ENCODE results near the gene DDX1. TPM values are rescaled to one million over a fixed set of nuclear protein-coding genes. Genes with fewer than 3 reads are reported as not detected.

Gene DDX1
- total RNA-seq, 1 experiment from 2014 or later, result 89.4 TPM

- DNase-seq (ENCODE audit: low read depth), result no peak
These were observed 29.2 kb upstream of the DDX1 start for GRCh38 chr2:15562354-15563031.

GRCh38 chr2:15563227-15564100, 28.2 kb upstream of the DDX1 start:
- no peak for DNase-seq (ENCODE audit: low read depth)

- DNase-seq (ENCODE audit: low read depth), result no peak
These were observed 26.3 kb upstream of the DDX1 start for GRCh38 chr2:15565392-15565791.

- DNase-seq (ENCODE audit: low read depth), result no peak
These were observed 25.5 kb upstream of the DDX1 start for GRCh38 chr2:15565994-15566671.

- no peak for DNase-seq (ENCODE audit: low read depth)
These were observed 24.8 kb upstream of the DDX1 start for GRCh38 chr2:15566912-15567311.

- no peak for DNase-seq (ENCODE audit: low read depth)
These were observed 22.8 kb upstream of the DDX1 start for GRCh38 chr2:15568874-15569273.

GRCh38 chr2:15570104-15570503, 21.6 kb upstream of the DDX1 start:
- DNase-seq (ENCODE audit: low read depth), result no peak

GRCh38 chr2:15571729-15572128, 19.9 kb upstream of the DDX1 start:
- no peak for DNase-seq (ENCODE audit: low read depth)

- DNase-seq (ENCODE audit: low read depth), result peak; percentile 79
These were observed 14.5 kb upstream of the DDX1 start for GRCh38 chr2:15577071-15577735.

- peak; percentile 17 for DNase-seq (ENCODE audit: low read depth)
These were observed 12.0 kb upstream of the DDX1 start for GRCh38 chr2:15579641-15580040.

GRCh38 chr2:15580451-15580850, 11.2 kb upstream of the DDX1 start:
- DNase-seq (ENCODE audit: low read depth), result no peak

- DNase-seq (ENCODE audit: low read depth), result no peak
These were observed 8.8 kb upstream of the DDX1 start for GRCh38 chr2:15582710-15583357.

GRCh38 chr2:15583826-15584225, 7.8 kb upstream of the DDX1 start:
- DNase-seq (ENCODE audit: low read depth), result no peak

GRCh38 chr2:15584316-15584715, 7.4 kb upstream of the DDX1 start:
- no peak for DNase-seq (ENCODE audit: low read depth)

GRCh38 chr2:15584767-15585469, 6.8 kb upstream of the DDX1 start:
- DNase-seq (ENCODE audit: low read depth), result peak; percentile 15

GRCh38 chr2:15588329-15588919, 3.2 kb upstream of the DDX1 start:
- DNase-seq (ENCODE audit: low read depth), result peak; percentile 61

GRCh38 chr2:15591373-15591691, 336 bp upstream of the DDX1 start:
- no peak for DNase-seq (ENCODE audit: low read depth)

- no peak for DNase-seq (ENCODE audit: low read depth)
These were observed 1.6 kb downstream of the DDX1 start for GRCh38 chr2:15593327-15593705.

GRCh38 chr2:15594291-15595256, 2.9 kb downstream of the DDX1 start:
- DNase-seq (ENCODE audit: low read depth), result no peak
